ENCODE data around the gene VAV1.
"Not testable (repeated sequence)": the region's sequence is repeated elsewhere in the genome, so short reads cannot be mapped to it uniquely, and the experiment has no call there.

VAV1 gene

GRCh38 chr19:6825076-6825774 is 52.7 kb downstream of the VAV1 start:
- ChIA-PET CTCF (no interaction called here), POLR2A (no interaction called here)
- no peak for DNase-seq
- 97% methylated on average over 10 of the region's 12 CpGs for WGBS (ENCODE audit: insufficient coverage)
- H3K9me3 ChIP-seq (ENCODE audit: control extremely low read depth in 1 of 5, control insufficient read depth in 4 of 5, insufficient read depth in 2 of 5, low read depth in 1 of 5, low read length in 4 of 5) = peaks cover 0 to under 1% (median 0%) of the 10 kb centered on the region in 5 experiments
- H3K27me3 ChIP-seq (replicated peaks in 2 of 5; ENCODE audit: control insufficient read depth in 4 of 5, insufficient read depth in 5 of 5, low read length in 4 of 5) = no peaks in the 10 kb centered on the region
- no peak overlapping the region for H3K4me3 ChIP-seq (ENCODE audit: control insufficient read depth in 1 of 7, extremely low read depth in 1 of 7, insufficient read depth in 4 of 7, low read depth in 2 of 7, low read length in 6 of 7)
- H3K4me1 ChIP-seq (ENCODE audit: control extremely low read depth in 1 of 4, control insufficient read depth in 4 of 4, insufficient read depth in 4 of 4, low read length in 3 of 4) = peaks cover 0 to under 1% (median 0%) of the 10 kb centered on the region in 4 experiments
- no peak overlapping the region for H3K27ac ChIP-seq (ENCODE audit: insufficient read depth in 1 of 2, low read depth in 1 of 2, low read length in 2 of 2, poor library complexity in 1 of 2, severe bottlenecking in 2 of 2)
- peaks cover 22 to 81% (median 60%) of the 10 kb centered on the region in 4 experiments for H3K36me3 ChIP-seq (ENCODE audit: control insufficient read depth in 4 of 4, insufficient read depth in 4 of 4, low read length in 3 of 4)

- CTCF ChIA-PET = interaction anchor here (1.4 to 2.3 kb wide), 2 partner anchors 11 to 18 kb away, joined by 3 to 5 read pairs; no protein-coding TSS in a partner anchor
- DNase-seq = no peak
- Histone ChIP-seq H3K36me3 (ENCODE audit: control insufficient read depth in 4 of 4, insufficient read depth in 4 of 4, low read length in 3 of 4) (peaks cover 17 to 76% (median 53%) of the 10 kb centered on the region in 4 experiments), H3K27me3 (replicated peaks in 2 of 5; ENCODE audit: control insufficient read depth in 4 of 5, insufficient read depth in 5 of 5, low read length in 4 of 5) (no peaks in the 10 kb centered on the region), H3K9me3 (ENCODE audit: control extremely low read depth in 1 of 5, control insufficient read depth in 4 of 5, insufficient read depth in 2 of 5, low read depth in 1 of 5, low read length in 4 of 5) (no peaks in the 10 kb centered on the region), H3K4me1 (ENCODE audit: control extremely low read depth in 1 of 4, control insufficient read depth in 4 of 4, insufficient read depth in 4 of 4, low read length in 3 of 4) (peaks cover 0 to 9% (median 3%) of the 10 kb centered on the region in 4 experiments), H3K4me3 (ENCODE audit: control insufficient read depth in 1 of 7, extremely low read depth in 1 of 7, insufficient read depth in 4 of 7, low read depth in 2 of 7, low read length in 6 of 7) (no peak overlapping the region), H3K27ac (ENCODE audit: insufficient read depth in 1 of 2, low read depth in 1 of 2, low read length in 2 of 2, poor library complexity in 1 of 2, severe bottlenecking in 2 of 2) (no peak overlapping the region)
- WGBS (ENCODE audit: insufficient coverage) = 99% methylated on average over 11 of the region's 15 CpGs
- POLR2A ChIA-PET = interaction anchor here (1.0 kb wide), 1 partner anchor 59 kb away, joined by 3 read pairs; the partner anchor contains the start of gene SH2D3A
These were observed 53.9 kb downstream of the VAV1 start for GRCh38 chr19:6826281-6826920.

- whole genome bisulfite sequencing (ENCODE audit: insufficient coverage) = 99% methylated on average over 14 of the region's 14 CpGs
- peaks cover 19 to 78% (median 60%) of the 10 kb centered on the region in 4 experiments for H3K36me3 ChIP-seq (ENCODE audit: control insufficient read depth in 4 of 4, insufficient read depth in 4 of 4, low read length in 3 of 4)
- ChIA-PET CTCF (interaction anchor here (2.3 kb wide), 1 partner anchor 13 kb away, joined by 5 read pairs; no protein-coding TSS in a partner anchor), POLR2A (interaction anchor here (0.8 kb wide), 1 partner anchor 22 kb away, joined by 5 read pairs; no protein-coding TSS in a partner anchor)
- DNase-seq = no peak
- peaks cover 0 to 18% (median 11%) of the 10 kb centered on the region in 4 experiments for H3K4me1 ChIP-seq (ENCODE audit: control extremely low read depth in 1 of 4, control insufficient read depth in 4 of 4, insufficient read depth in 4 of 4, low read length in 3 of 4)
- H3K27me3 ChIP-seq (replicated peaks in 2 of 5; ENCODE audit: control insufficient read depth in 4 of 5, insufficient read depth in 5 of 5, low read length in 4 of 5) = no peaks in the 10 kb centered on the region
- H3K9me3 ChIP-seq (ENCODE audit: control extremely low read depth in 1 of 5, control insufficient read depth in 4 of 5, insufficient read depth in 2 of 5, low read depth in 1 of 5, low read length in 4 of 5) = no peaks in the 10 kb centered on the region
- H3K4me3 ChIP-seq (ENCODE audit: control insufficient read depth in 1 of 7, extremely low read depth in 1 of 7, insufficient read depth in 4 of 7, low read depth in 2 of 7, low read length in 6 of 7) = no peak overlapping the region
- H3K27ac ChIP-seq (ENCODE audit: insufficient read depth in 1 of 2, low read depth in 1 of 2, low read length in 2 of 2, poor library complexity in 1 of 2, severe bottlenecking in 2 of 2) = no peak overlapping the region
These were observed 55.8 kb downstream of the VAV1 start for GRCh38 chr19:6828306-6828697.

GRCh38 chr19:6828698-6829633 is 56.5 kb downstream of the VAV1 start:
- H3K27me3 ChIP-seq (replicated peaks in 2 of 5; ENCODE audit: control insufficient read depth in 4 of 5, insufficient read depth in 5 of 5, low read length in 4 of 5) = no peaks in the 10 kb centered on the region
- ChIA-PET CTCF (interaction anchor here (1.1 to 2.3 kb wide), 2 partner anchors 13 to 35 kb away, joined by 4 to 5 read pairs; no protein-coding TSS in a partner anchor), POLR2A (interaction anchor here (0.8 kb wide), 1 partner anchor 21 kb away, joined by 5 read pairs; no protein-coding TSS in a partner anchor)
- no peaks in the 10 kb centered on the region for H3K9me3 ChIP-seq (ENCODE audit: control extremely low read depth in 1 of 5, control insufficient read depth in 4 of 5, insufficient read depth in 2 of 5, low read depth in 1 of 5, low read length in 4 of 5)
- peak; percentile 66 to 76 (median 75) for DNase-seq
- H3K27ac ChIP-seq (ENCODE audit: insufficient read depth in 1 of 2, low read depth in 1 of 2, low read length in 2 of 2, poor library complexity in 1 of 2, severe bottlenecking in 2 of 2) = no peak overlapping the region
- H3K36me3 ChIP-seq (ENCODE audit: control insufficient read depth in 4 of 4, insufficient read depth in 4 of 4, low read length in 3 of 4) = peaks cover 19 to 79% (median 65%) of the 10 kb centered on the region in 4 experiments
- peaks cover 0 to 18% (median 11%) of the 10 kb centered on the region in 4 experiments for H3K4me1 ChIP-seq (ENCODE audit: control extremely low read depth in 1 of 4, control insufficient read depth in 4 of 4, insufficient read depth in 4 of 4, low read length in 3 of 4)
- WGBS (ENCODE audit: insufficient coverage) = 94% methylated on average over 11 of the region's 18 CpGs
- no peak overlapping the region for H3K4me3 ChIP-seq (ENCODE audit: control insufficient read depth in 1 of 7, extremely low read depth in 1 of 7, insufficient read depth in 4 of 7, low read depth in 2 of 7, low read length in 6 of 7)

GRCh38 chr19:6829829-6830228 is 57.3 kb downstream of the VAV1 start:
- H3K4me3 ChIP-seq (ENCODE audit: control insufficient read depth in 1 of 7, extremely low read depth in 1 of 7, insufficient read depth in 4 of 7, low read depth in 2 of 7, low read length in 6 of 7); H3K27ac ChIP-seq (ENCODE audit: insufficient read depth in 1 of 2, low read depth in 1 of 2, low read length in 2 of 2, poor library complexity in 1 of 2, severe bottlenecking in 2 of 2); DNase-seq; POLR2A ChIA-PET; H3K27me3 ChIP-seq (replicated peaks in 2 of 5; ENCODE audit: control insufficient read depth in 4 of 5, insufficient read depth in 5 of 5, low read length in 4 of 5); H3K9me3 ChIP-seq (ENCODE audit: control extremely low read depth in 1 of 5, control insufficient read depth in 4 of 5, insufficient read depth in 2 of 5, low read depth in 1 of 5, low read length in 4 of 5): not testable (repeated sequence)
- Histone ChIP-seq H3K4me1 (ENCODE audit: control extremely low read depth in 1 of 4, control insufficient read depth in 4 of 4, insufficient read depth in 4 of 4, low read length in 3 of 4) (peaks cover 0 to 18% (median 11%) of the 10 kb centered on the region in 4 experiments), H3K36me3 (ENCODE audit: control insufficient read depth in 4 of 4, insufficient read depth in 4 of 4, low read length in 3 of 4) (peaks cover 16 to 76% (median 61%) of the 10 kb centered on the region in 4 experiments)
- CTCF ChIA-PET = interaction anchor here (0.7 to 2.6 kb wide), 4 partner anchors 16 to 34 kb away, joined by 3 to 9 read pairs (median 5); no protein-coding TSS in a partner anchor
- WGBS (ENCODE audit: insufficient coverage) = 98% methylated on average over 10 of the region's 15 CpGs

- not testable (repeated sequence) for H3K27ac ChIP-seq (ENCODE audit: insufficient read depth in 1 of 2, low read depth in 1 of 2, low read length in 2 of 2, poor library complexity in 1 of 2, severe bottlenecking in 2 of 2); H3K9me3 ChIP-seq (ENCODE audit: control extremely low read depth in 1 of 5, control insufficient read depth in 4 of 5, insufficient read depth in 2 of 5, low read depth in 1 of 5, low read length in 4 of 5); H3K4me3 ChIP-seq (ENCODE audit: control insufficient read depth in 1 of 7, extremely low read depth in 1 of 7, insufficient read depth in 4 of 7, low read depth in 2 of 7, low read length in 6 of 7); H3K27me3 ChIP-seq (replicated peaks in 2 of 5; ENCODE audit: control insufficient read depth in 4 of 5, insufficient read depth in 5 of 5, low read length in 4 of 5)
- H3K36me3 ChIP-seq (ENCODE audit: control insufficient read depth in 4 of 4, insufficient read depth in 4 of 4, low read length in 3 of 4) = peaks cover 19 to 77% (median 62%) of the 10 kb centered on the region in 4 experiments
- peak; percentile 49 to 89 (median 89) for DNase-seq
- WGBS (ENCODE audit: insufficient coverage) = 28% methylated on average over 8 of the region's 9 CpGs
- CTCF ChIA-PET = interaction anchor here (1.2 to 2.6 kb wide), 4 partner anchors 17 to 59 kb away, joined by 3 to 9 read pairs (median 6); partner anchors contain the start of gene VAV1
- POLR2A ChIA-PET = interaction anchor here (1.2 kb wide), 1 partner anchor 58 kb away, joined by 4 read pairs; the partner anchor contains the start of gene VAV1
- peaks cover 0 to 18% (median 11%) of the 10 kb centered on the region in 4 experiments for H3K4me1 ChIP-seq (ENCODE audit: control extremely low read depth in 1 of 4, control insufficient read depth in 4 of 4, insufficient read depth in 4 of 4, low read length in 3 of 4)
These were observed 58.6 kb downstream of the VAV1 start for GRCh38 chr19:6831084-6831483.
